H1 (cell line): Measurements from ENCODE around the gene ACTG1. TPM values are rescaled to one million over a fixed set of nuclear protein-coding genes. Genes with fewer than 3 reads are reported as not detected.

Source experiments
- CTCF ChIA-PET: fragments of 300-600 bp; sonication (Branson Sonifier 250); formaldehyde crosslinking; loops from one replicate; lab custom pipeline; 2021; ENCODE audit not compliant: partially characterized antibody; lab: Charles Lee
- POLR2A ChIA-PET: fragments of 300-600 bp; sonication (Branson Sonifier 250); formaldehyde crosslinking; loops from one replicate; lab custom pipeline; 2021; ENCODE audit warnings: inconsistent platforms; ENCODE audit not compliant: partially characterized antibody; lab: Charles Lee
- DNase-seq, 2 experiments: peaks; one replicate each; pipeline versions ENCODE4 v3.0.0 to v3.0.0-alpha.2; 2010 to 2022; ENCODE audit warnings: low spot score in 2 of 2, low read depth in 1 of 2, mixed read lengths in 1 of 2
- FAIRE-seq: peaks from 2 replicates; lab custom pipeline; 2011; peaks lifted over from hg19 to GRCh38; lab: Jason Lieb, UNC
- H2AFZ ChIP-seq: 2 replicates; pipeline ENCODE4 v1.8.1; 2012; ENCODE audit warnings: low read length, inconsistent platforms
- H2AK5ac ChIP-seq: 2 replicates; pipeline ENCODE4 v1.6.1; 2013; ENCODE audit warnings: low read depth, low read length
- H2BK120ac ChIP-seq: replicated peaks from 2 replicates; pipeline ENCODE3; 2013; ENCODE audit warnings: low read depth, low read length, inconsistent platforms
- H2BK12ac ChIP-seq: 2 replicates; pipeline ENCODE4 v1.6.1; 2013; ENCODE audit warnings: low read depth, low read length
- H2BK15ac ChIP-seq: 2 replicates; pipeline ENCODE4 v1.6.1; 2013; ENCODE audit warnings: low read length
- H2BK20ac ChIP-seq: 2 replicates; pipeline ENCODE4 v1.6.1; 2013; ENCODE audit warnings: low read length
- H2BK5ac ChIP-seq: 2 replicates; pipeline ENCODE4 v1.6.1; 2013; ENCODE audit warnings: low read depth, low read length
- H3K14ac ChIP-seq: 2 replicates; pipeline ENCODE4 v1.6.1; 2013; ENCODE audit warnings: inconsistent platforms; ENCODE audit not compliant: insufficient read length
- H3K18ac ChIP-seq: 2 replicates; pipeline ENCODE4 v1.6.1; 2013; ENCODE audit warnings: low read length; ENCODE audit errors: extremely low read depth
- H3K23ac ChIP-seq: 2 replicates; pipeline ENCODE4 v1.6.1; 2013; ENCODE audit warnings: inconsistent platforms; ENCODE audit not compliant: insufficient read length
- H3K23me2 ChIP-seq: 2 replicates; pipeline ENCODE4 v1.6.1; 2013; ENCODE audit warnings: low read depth, low read length
- H3K27ac ChIP-seq: 2 replicates; pipeline ENCODE4 v1.6.1; 2011; ENCODE audit warnings: low read depth, low read length, inconsistent platforms
- H3K27me3 ChIP-seq, 4 experiments: replicated peaks in 1 of 4; 1 replicate in 1 of 4; 2 replicates in 3 of 4; pipeline versions ENCODE4 v1.6.1 to v1.8.1; 2011 to 2013; ENCODE audit warnings: low read length in 3 of 4, mild to moderate bottlenecking in 3 of 4, inconsistent platforms in 2 of 4, mixed read lengths in 2 of 4, moderate library complexity in 1 of 4; ENCODE audit not compliant: control insufficient read depth in 3 of 4, insufficient read depth in 3 of 4; ENCODE audit errors: extremely low read depth in 1 of 4
- H3K36me3 ChIP-seq, 4 experiments: 2 replicates each; pipeline versions ENCODE4 v1.6.1 to v1.8.1; 2011 to 2013; ENCODE audit warnings: mild to moderate bottlenecking in 4 of 4, low read length in 3 of 4, moderate library complexity in 2 of 4, control low read depth in 1 of 4, inconsistent platforms in 1 of 4; ENCODE audit not compliant: insufficient read depth in 4 of 4, control insufficient read depth in 2 of 4
- H3K4ac ChIP-seq: replicated peaks from 2 replicates; pipeline ENCODE3; 2013; ENCODE audit warnings: low read length, low read depth, mixed read lengths, inconsistent platforms; ENCODE audit not compliant: insufficient read length
- H3K4me1 ChIP-seq, 4 experiments: replicated peaks in 1 of 4; 1 replicate in 1 of 4; 2 replicates in 3 of 4; pipeline versions ENCODE4 v1.6.1 to v1.8.1; 2011 to 2013; ENCODE audit warnings: low read length in 3 of 4, inconsistent platforms in 2 of 4, mixed read lengths in 1 of 4; ENCODE audit not compliant: insufficient read depth in 4 of 4, control insufficient read depth in 3 of 4
- H3K4me2 ChIP-seq, 2 experiments: 2 replicates each; pipeline versions ENCODE4 v1.6.1 to v1.8.1; 2011 to 2013; ENCODE audit warnings: low read depth in 2 of 2, low read length in 2 of 2, control low read depth in 1 of 2, inconsistent platforms in 1 of 2, mild to moderate bottlenecking in 1 of 2; ENCODE audit not compliant: insufficient read depth in 1 of 2
- H3K4me3 ChIP-seq, 4 experiments: fragments of 200-600, 300-600 bp in 1 of 4; sonication (generic), shearing (Covaris generic), sonication (Bioruptor Twin) in 1 of 4; 2 replicates each; pipeline versions ENCODE4 v1.5.1 to v1.8.1; 2011 to 2016; ENCODE audit warnings: low read length in 4 of 4, low read depth in 3 of 4, control low read depth in 2 of 4, inconsistent platforms in 2 of 4, mild to moderate bottlenecking in 2 of 4, mixed read lengths in 1 of 4, moderate library complexity in 1 of 4; ENCODE audit not compliant: insufficient read depth in 2 of 4; ENCODE audit errors: extremely low read depth in 1 of 4
- H3K56ac ChIP-seq: replicated peaks from 2 replicates; pipeline ENCODE3; 2013; ENCODE audit warnings: low read depth, mild to moderate bottlenecking, mixed read lengths, low read length, inconsistent platforms; ENCODE audit not compliant: insufficient read length
- H3K79me1 ChIP-seq: 2 replicates; pipeline ENCODE4 v1.6.1; 2013; ENCODE audit warnings: low read depth, low read length, control low read depth
- H3K79me2 ChIP-seq, 2 experiments: 2 replicates each; pipeline versions ENCODE4 v1.6.1 to v1.8.1; 2012 to 2013; ENCODE audit warnings: low read length in 2 of 2, mild to moderate bottlenecking in 2 of 2, inconsistent platforms in 1 of 2; ENCODE audit not compliant: insufficient read depth in 2 of 2, control insufficient read depth in 1 of 2
- H3K9ac ChIP-seq, 4 experiments: replicated peaks in 1 of 4; 1 replicate in 1 of 4; 2 replicates in 3 of 4; pipeline versions ENCODE4 v1.6.1 to v1.8.1; 2011 to 2013; ENCODE audit warnings: low read depth in 3 of 4, low read length in 3 of 4, control low read depth in 2 of 4, mild to moderate bottlenecking in 2 of 4, moderate library complexity in 2 of 4, inconsistent platforms in 1 of 4; ENCODE audit errors: extremely low read depth in 1 of 4
- H3K9me3 ChIP-seq, 2 experiments: 2 replicates each; pipeline versions ENCODE4 v1.6.1 to v1.8.1; 2012 to 2013; ENCODE audit warnings: mild to moderate bottlenecking in 2 of 2, moderate library complexity in 2 of 2, control low read depth in 1 of 2, inconsistent platforms in 1 of 2, low read depth in 1 of 2, low read length in 1 of 2, mixed read lengths in 1 of 2; ENCODE audit not compliant: insufficient read depth in 2 of 2
- H4K20me1 ChIP-seq, 2 experiments: replicated peaks in 1 of 2; 2 replicates each; pipeline versions ENCODE3 to v1.8.1; 2011 to 2013; ENCODE audit warnings: inconsistent platforms in 2 of 2, low read length in 2 of 2, mild to moderate bottlenecking in 1 of 2; ENCODE audit not compliant: insufficient read depth in 2 of 2, control insufficient read depth in 1 of 2
- H4K5ac ChIP-seq: 2 replicates; pipeline ENCODE4 v1.6.1; 2013; ENCODE audit warnings: low read length, low read depth, mixed read lengths, inconsistent platforms; ENCODE audit not compliant: insufficient read length
- H4K8ac ChIP-seq: 2 replicates; pipeline ENCODE4 v1.8.0; 2013; ENCODE audit warnings: mild to moderate bottlenecking, moderate library complexity, low read length, inconsistent platforms; ENCODE audit not compliant: insufficient read depth; ENCODE audit errors: extremely low read depth
- H4K91ac ChIP-seq: replicated peaks from 2 replicates; pipeline ENCODE3; 2013; ENCODE audit warnings: low read length, mixed read lengths, inconsistent platforms; ENCODE audit not compliant: insufficient read length
- JUND ChIP-seq: IDR thresholded peaks from 2 replicates; pipeline ENCODE4 v1.6.1; 2011; ENCODE audit warnings: mild to moderate bottlenecking, improper control_type of control experiment, low read length
- TEAD4 ChIP-seq: IDR thresholded peaks from 2 replicates; pipeline ENCODE4 v1.6.1; 2012; ENCODE audit warnings: low read depth, low read length, inconsistent platforms, mixed read lengths
- YY1 ChIP-seq: IDR thresholded peaks from 2 replicates; pipeline ENCODE4 v1.6.1; 2011; ENCODE audit warnings: low read depth, mild to moderate bottlenecking, low read length
- WGBS, 2 experiments: shearing (Covaris generic) in 1 of 2; methylation state at CpG; one replicate each; pipeline versions ENCODE4 v1.1.6 to v1.1.7; 2013 to 2015; ENCODE audit warnings: low lambda C conversion rate in 2 of 2, mixed read lengths in 2 of 2, inconsistent platforms in 1 of 2, low coverage in 1 of 2, missing lambda C conversion rate in 1 of 2; ENCODE audit not compliant: insufficient replicate concordance in 2 of 2, insufficient coverage in 1 of 2, insufficient read length in 1 of 2; ENCODE audit errors: extremely low coverage in 1 of 2, missing lambda C conversion rate in 1 of 2; 5-methylcytosine and 5-hydroxymethylcytosine counted together
- polyA plus RNA-seq, 7 experiments: library from polyadenylated mRNA; depleted of rRNA in 3 of 7; stranded (reverse) in 5 of 7; unstranded in 2 of 7; fragments of >200 nt in 5 of 7; fragments of 200-250 nt in 2 of 7; gene quantifications; 1 replicate in 5 of 7; 2 replicates in 1 of 7; 4 replicates in 1 of 7; pipeline versions ENCODE4 v1.2.1 to v1.2.3, GENCODE V29; 2011 to 2013; ENCODE audit warnings: missing spikeins in 2 of 7, mixed read lengths in 2 of 7
- total RNA-seq: library from RNA; stranded (reverse); fragmentation: NEBNext Ultra II Directional; extraction: Animal tissue kit (Norgen Biotek cat#: 25700); gene quantifications from 2 replicates; pipeline ENCODE4 v1.2.1, GENCODE V29; 2021
- TF ChIP-seq, protein P1 (sequence below): IDR thresholded peaks from 2 replicates; pipeline ENCODE4 v1.6.1; 2012; ENCODE audit warnings: inconsistent platforms
- TF ChIP-seq, protein P2 (sequence below): IDR thresholded peaks from 2 replicates; pipeline ENCODE4 v1.6.1; 2012; ENCODE audit warnings: inconsistent platforms

The ACTG1 gene
- total and polyA plus RNA-seq, 2 of the 8 experiments (the other 6 are each of a cell fraction or from before 2014, with no cell fraction given): 3,535 to 5,010 TPM

DNA sequence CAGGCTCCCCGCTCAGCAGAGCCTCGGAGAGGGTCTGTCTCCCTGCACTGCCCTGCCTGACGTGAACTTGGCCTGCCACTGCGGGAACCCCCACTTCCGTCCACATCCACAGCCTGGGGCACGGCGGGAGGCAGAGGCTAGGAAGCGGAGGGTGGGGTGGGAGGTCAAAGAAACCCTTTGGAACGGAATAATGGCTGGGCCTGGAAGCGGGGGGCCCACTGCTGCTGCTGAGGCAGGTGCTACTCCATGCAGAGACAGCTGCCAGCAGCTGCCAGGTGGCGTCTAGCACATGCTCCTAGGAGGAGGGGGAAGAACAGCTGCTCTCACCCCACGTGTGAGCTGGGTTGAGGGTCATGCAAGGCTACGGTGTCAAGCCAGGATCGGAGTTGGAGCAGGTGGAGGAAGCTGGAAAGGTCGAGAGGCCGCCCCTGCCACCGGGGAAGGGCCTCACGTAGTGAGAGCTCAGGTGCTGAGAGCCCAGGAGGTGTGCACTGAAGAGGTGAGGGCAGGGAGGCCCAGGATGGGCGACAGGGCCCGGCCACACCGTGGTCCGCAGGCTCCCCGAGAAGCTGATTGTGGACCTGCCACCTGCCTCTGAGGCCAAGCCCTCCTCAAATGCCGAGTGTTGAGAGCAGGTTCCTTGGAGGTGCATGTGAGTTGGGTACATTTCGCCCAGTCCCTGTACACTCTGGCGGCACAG is 25.4 kb upstream of the ACTG1 start:
- Histone ChIP-seq H3K18ac (no peak overlapping the region), H3K4ac (no peak overlapping the region), H3K36me3 (peaks cover 0 to 10% (median 3%) of the 10 kb centered on the region in 4 experiments; a peak in 6 of 8 replicates), H3K9me3 (no peaks in the 10 kb centered on the region; a peak in 1 of 4 replicates), H3K4me2 (peak overlapping the region; percentile 57 to 72; a peak in 2 of 4 replicates), H2BK15ac (no peak overlapping the region; the same call in 1 of the 2 replicates), H4K5ac (no peak overlapping the region), H3K27me3 (peaks cover 8 to 28% (median 23%) of the 10 kb centered on the region in 4 experiments; a peak in 6 of 7 replicates), H4K8ac (peak overlapping the region; percentile 45; the same call in 1 of the 2 replicates), H4K20me1 (peaks cover 2 to 8% of the 10 kb centered on the region in 2 experiments), H2BK120ac (no peak overlapping the region), H3K79me2 (no peaks in the 10 kb centered on the region), H2AFZ (no peak overlapping the region), H3K14ac (no peak overlapping the region), H2BK12ac (no peak overlapping the region), H3K4me3 (no peak overlapping the region), H3K9ac (no peak overlapping the region), H3K4me1 (peaks cover 0 to 11% (median 5%) of the 10 kb centered on the region in 4 experiments; a peak in 5 of 7 replicates), H3K79me1 (0 out of 2 replicates have a peak, but pooled peaks cover 3% of the 10 kb centered on the region), H3K27ac (no peak overlapping the region), H2BK5ac (no peak overlapping the region), H2AK5ac (no peak overlapping the region), H3K23me2 (peaks cover 9% of the 10 kb centered on the region; the same call in 1 of the 2 replicates), H4K91ac (no peak overlapping the region), H3K23ac (no peak overlapping the region), H3K56ac (no peak overlapping the region), H2BK20ac (no peak overlapping the region)
- ChIA-PET CTCF (interaction anchor here (0.6 to 3.6 kb wide), 26 partner anchors 10 to 512 kb away, joined by 3 to 33 read pairs (median 4); partner anchors contain the start of gene FSCN2), POLR2A (interaction anchor here (0.6 to 5.9 kb wide), 18 partner anchors 8 to 280 kb away, joined by 3 to 125 read pairs (median 4); partner anchors contain the start of genes ACTG1, BAHCC1, FAAP100 and FSCN2)
- TF ChIP-seq, protein P1, sequence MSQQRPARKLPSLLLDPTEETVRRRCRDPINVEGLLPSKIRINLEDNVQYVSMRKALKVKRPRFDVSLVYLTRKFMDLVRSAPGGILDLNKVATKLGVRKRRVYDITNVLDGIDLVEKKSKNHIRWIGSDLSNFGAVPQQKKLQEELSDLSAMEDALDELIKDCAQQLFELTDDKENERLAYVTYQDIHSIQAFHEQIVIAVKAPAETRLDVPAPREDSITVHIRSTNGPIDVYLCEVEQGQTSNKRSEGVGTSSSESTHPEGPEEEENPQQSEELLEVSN: peak; percentile 5; the same call in 1 of the 2 replicates
- TF ChIP-seq, protein P2, sequence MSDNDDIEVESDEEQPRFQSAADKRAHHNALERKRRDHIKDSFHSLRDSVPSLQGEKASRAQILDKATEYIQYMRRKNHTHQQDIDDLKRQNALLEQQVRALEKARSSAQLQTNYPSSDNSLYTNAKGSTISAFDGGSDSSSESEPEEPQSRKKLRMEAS: peak; percentile 34; the same call in 1 of the 2 replicates
- TF ChIP-seq JUND (no peak), YY1 (no peak), TEAD4 (no peak)
- DNase-seq: no peak
- no peak for FAIRE-seq
- 77% methylated on average over 26 of the region's 26 CpGs; no CpG with 5 or more reads in 1 of the 2 experiments for WGBS, 2 experiments
